ENCODE data around the gene CFLAR. TPM values are rescaled to one million over a fixed set of nuclear protein-coding genes. Genes with fewer than 3 reads are reported as not detected.

Gene CFLAR
- total and polyA plus RNA-seq, 9 of the 15 experiments (the other 6 are each of a cell fraction or from before 2014, with no cell fraction given), result 27.5 to 102 (median 54.0) TPM

GRCh38 chr2:201071479-201072200 is 44.3 kb upstream of the CFLAR start, which contains the start of the genes HYCC2 and NDUFB3:
TSS of gene HYCC2 (minus strand) at chr2:201071671. CDS start at chr2:201024009, 47,662 bp downstream.
TSS of gene NDUFB3 (plus strand) at chr2:201072001. CDS start at chr2:201078883, 6,882 bp downstream.
- Histone ChIP-seq H3K9ac (ENCODE audit: insufficient read depth in 1 of 2, low read depth in 2 of 2, low read length in 2 of 2) (peak within 1 kb of the TSS; percentile 91 to 92), H3K4me3 (peak within 1 kb of the TSS; percentile 83), H2AFZ (ENCODE audit: low read depth, low read length) (peak within 1 kb of the TSS; percentile 99), H3K9me1 (ENCODE audit: control insufficient read depth, insufficient read depth, low read length) (peaks cover 3% of the 10 kb centered on the region), H3K79me2 (ENCODE audit: control insufficient read depth, insufficient read depth, low read length) (peaks cover 88% of the 10 kb centered on the region), H3K27ac (ENCODE audit: extremely low read depth, low read depth, low read length) (peak within 1 kb of the TSS; percentile 99), H4K20me1 (replicated peaks; ENCODE audit: control insufficient read depth, insufficient read depth, low read length) (peaks cover 4% of the 10 kb centered on the region; the same call in 1 of the 2 replicates), H3K27me3 (ENCODE audit: control insufficient read depth in 2 of 2, insufficient read depth in 2 of 2, low read length in 2 of 2) (no peaks in the 10 kb centered on the region), H3K4me1 (replicated peaks in 1 of 2; ENCODE audit: control insufficient read depth in 2 of 2, insufficient read depth in 2 of 2, low read length in 2 of 2) (peaks cover 4 to 5% of the 10 kb centered on the region in 2 experiments; a peak in 3 of 5 replicates), H3K9me3 (replicated peaks; ENCODE audit: control insufficient read depth, insufficient read depth, low read depth, low read length) (no peaks in the 10 kb centered on the region), H3K4me2 (ENCODE audit: insufficient read depth, low read length) (peak within 1 kb of the TSS; percentile 91), H3K36me3 (ENCODE audit: control insufficient read depth, insufficient read depth, low read length) (peaks cover 9% of the 10 kb centered on the region; the same call in 1 of the 3 replicates)
- WGBS (ENCODE audit: insufficient coverage, low coverage, missing lambda C conversion rate), result 1% methylated on average over 33 of the region's 34 CpGs
- peak; percentile 96 for FAIRE-seq
- CTCF ChIA-PET (ENCODE audit: low intra/inter-chr PET ratio), result no interaction called here
- peak; percentile 92 for ATAC-seq
- POLR2A ChIA-PET, result interaction anchor here (0.9 kb wide), 1 partner anchor 51 kb away, joined by 4 read pairs; no protein-coding TSS in a partner anchor
- in situ Hi-C loops (cut with MboI), result loop anchor here (10.0 kb wide), 1 partner anchor 167 kb away; no protein-coding TSS in a partner anchor
- no TSS peak for BruUV-seq (replicated peaks)
- peak; percentile 94 to 98 (median 96) for DNase-seq (ENCODE audit: extremely low read depth in 1 of 4, low spot score in 3 of 4)
- intact Hi-C loops (cut with micrococcal nuclease), result loop anchor here (1.0 to 5.0 kb wide), 3 partner anchors 47 to 161 kb away; no protein-coding TSS in a partner anchor
- TF ChIP-seq ZNF551 (CRISPR knock-in tag; IDR thresholded peaks at IDR 0.05) (no peak), NR1H2 (CRISPR knock-in tag; IDR thresholded peaks at IDR 0.05) (no peak), ZNF512 (tag; IDR thresholded peaks at IDR 0.05) (no peak), MEF2D (tag; conservative IDR thresholded peaks at IDR 0.05; ENCODE audit: low read depth) (peak; percentile 34; the same call in 1 of the 2 replicates), RERE (CRISPR knock-in tag; IDR thresholded peaks at IDR 0.05; ENCODE audit: borderline replicate concordance) (no peak), SMAD3 (CRISPR knock-in tag; conservative IDR thresholded peaks at IDR 0.05) (no peak), POLR2G (IDR thresholded peaks at IDR 0.05; ENCODE audit: low read depth, low read length) (peak; percentile 84), MYNN (IDR thresholded peaks at IDR 0.05) (no peak), MYNN (CRISPR knock-in tag; IDR thresholded peaks at IDR 0.05) (no peak), ZFPM2 (CRISPR knock-in tag; IDR thresholded peaks at IDR 0.05) (no peak), SMARCA4 (IDR thresholded peaks at IDR 0.05) (no peak; the same call in 1 of the 2 replicates)

Measured in K562 (cell line).